Testis (tissue), 3 donors: ENCODE results near the gene CDK6. TPM values are rescaled to one million over a fixed set of nuclear protein-coding genes. Genes with fewer than 3 reads are reported as not detected.

Experiments
- DNase-seq: peaks from one replicate; pipeline ENCODE4 v3.0.0-alpha.2; 2019
- H3K27ac ChIP-seq, 2 donors: fragments of 200-600 bp; sonication (generic); one replicate each; pipeline ENCODE4 v1.5.1; 2019
- H3K27me3 ChIP-seq: fragments of 200-600 bp; sonication (generic); one replicate; pipeline ENCODE4 v1.5.1; 2019
- H3K36me3 ChIP-seq: fragments of 200-600 bp; sonication (generic); one replicate; pipeline ENCODE4 v1.5.1; 2017; ENCODE audit warnings: low read depth; ENCODE audit errors: missing control alignments
- H3K4me1 ChIP-seq: fragments of 200-600 bp; sonication (generic); one replicate; pipeline ENCODE4 v1.5.1; 2019
- H3K4me3 ChIP-seq, 2 donors: fragments of 200-600 bp; sonication (generic); one replicate each; pipeline ENCODE4 v1.5.1; 2017 to 2019
- H3K9me3 ChIP-seq: fragments of 200-600 bp; sonication (generic); one replicate; pipeline ENCODE4 v1.5.1; 2017
- CTCF ChIP-seq, 3 experiments: fragments of 450-650 bp in 2 of 3; fragments of 200-600 bp in 1 of 3; sonication (generic) in 1 of 3; IDR thresholded peaks; one replicate each; pipeline ENCODE4 v1.5.1; 2016 to 2019; ENCODE audit warnings: antibody characterized with exemption in 3 of 3, mild to moderate bottlenecking in 2 of 3, moderate library complexity in 1 of 3
- POLR2A ChIP-seq: fragments of 450-650 bp; IDR thresholded peaks from one replicate; pipeline ENCODE4 v1.6.1; 2017; ENCODE audit warnings: antibody characterized with exemption, mild to moderate bottlenecking, moderate library complexity
- whole genome bisulfite sequencing, 2 donors: methylation state at CpG; one replicate each; pipeline ENCODE4 v1.1.5; 2018; 5-methylcytosine and 5-hydroxymethylcytosine counted together
- intact Hi-C: fragments of 100-400 bp; cut with DNase I; formaldehyde crosslinking; loops from one replicate; pipeline ENCODE4 v1.15.1; 2023; ENCODE audit warnings: low total_unique reads
- polyA plus RNA-seq: library from polyadenylated mRNA; stranded (reverse); fragments of 350-450 nt; fragmentation: Illumina TruSeq; extraction: RNeasy Lipid Tissue Mini Kit (QIAGEN cat#74804); gene quantifications from one replicate; pipeline ENCODE4 v1.2.3, GENCODE V29; 2014; ENCODE audit warnings: low read depth, low replicate concordance; ENCODE audit not compliant: insufficient read depth
- total RNA-seq, 2 donors: library from RNA; depleted of rRNA; stranded (reverse); fragments of >200 nt; gene quantifications; one replicate each; pipeline ENCODE4 v1.2.3, GENCODE V29; 2016

CDK6 gene
- total and polyA plus RNA-seq, 3 donors from 2014 or later: 21.1 to 31.6 (median 22.8) TPM

- intact Hi-C loops: no loop called here
- no peak overlapping the region for H3K27ac ChIP-seq
- TF ChIP-seq CTCF (IDR thresholded peaks at IDR 0.05) (no peak), POLR2A (no peak)
- no peaks in the 10 kb centered on the region for H3K27me3 ChIP-seq
- no peak for DNase-seq
- no peak overlapping the region for H3K4me3 ChIP-seq
- 83 to 88% methylated on average over 2 of the region's 2 CpGs for WGBS, 2 donors
- no peaks in the 10 kb centered on the region for H3K9me3 ChIP-seq
- no peaks in the 10 kb centered on the region for H3K36me3 ChIP-seq
- H3K4me1 ChIP-seq: no peaks in the 10 kb centered on the region
Observed at GRCh38 chr7:92715963-92716362, 120.4 kb downstream of the CDK6 start.

- no peaks in the 10 kb centered on the region for H3K4me1 ChIP-seq
- DNase-seq: no peak
- intact Hi-C loops: no loop called here
- H3K4me3 ChIP-seq: no peak overlapping the region
- WGBS, 2 donors: 48 to 61% methylated on average over 3 of the region's 3 CpGs
- no peak overlapping the region for H3K27ac ChIP-seq
- H3K9me3 ChIP-seq: no peaks in the 10 kb centered on the region
- H3K27me3 ChIP-seq: no peaks in the 10 kb centered on the region
- no peaks in the 10 kb centered on the region for H3K36me3 ChIP-seq
- TF ChIP-seq POLR2A (no peak), CTCF (IDR thresholded peaks at IDR 0.05) (no peak)
Observed at GRCh38 chr7:92714767-92715166, 121.6 kb downstream of the CDK6 start.

- H3K27ac ChIP-seq: no peak overlapping the region
- intact Hi-C loops: no loop called here
Observed at GRCh38 chr7:92714280-92714679, 122.1 kb downstream of the CDK6 start.

GRCh38 chr7:92709912-92710311 is 126.5 kb downstream of the CDK6 start:
- Histone ChIP-seq H3K36me3 (no peaks in the 10 kb centered on the region), H3K9me3 (no peaks in the 10 kb centered on the region), H3K4me3 (no peak overlapping the region), H3K4me1 (no peaks in the 10 kb centered on the region), H3K27me3 (no peaks in the 10 kb centered on the region), H3K27ac (no peak overlapping the region)
- no peak for DNase-seq
- no peak for TF ChIP-seq CTCF (IDR thresholded peaks at IDR 0.05)
- TF ChIP-seq POLR2A: no peak
- WGBS, 2 donors: 95 to 97% methylated on average over 4 of the region's 4 CpGs
- intact Hi-C loops: no loop called here

More at GRCh38 chr7:92714280-92714679, 122.1 kb downstream of the CDK6 start:
- Histone ChIP-seq H3K27me3 (no peaks in the 10 kb centered on the region), H3K9me3 (no peaks in the 10 kb centered on the region), H3K4me1 (no peaks in the 10 kb centered on the region), H3K4me3 (no peak overlapping the region), H3K36me3 (no peaks in the 10 kb centered on the region)
- TF ChIP-seq CTCF (IDR thresholded peaks at IDR 0.05) (no peak), POLR2A (no peak)
- DNase-seq: no peak
- 73 to 82% methylated on average over 3 of the region's 3 CpGs for WGBS, 2 donors

- Histone ChIP-seq H3K36me3 (no peaks in the 10 kb centered on the region), H3K27ac (no peak overlapping the region), H3K4me3 (no peak overlapping the region), H3K27me3 (no peaks in the 10 kb centered on the region), H3K9me3 (no peaks in the 10 kb centered on the region), H3K4me1 (no peaks in the 10 kb centered on the region)
- DNase-seq: no peak
- intact Hi-C loops: no loop called here
- no peak for TF ChIP-seq POLR2A
- no peak for TF ChIP-seq CTCF (IDR thresholded peaks at IDR 0.05)
- 97 to 98% methylated on average over 2 of the region's 2 CpGs for WGBS, 2 donors
Observed at GRCh38 chr7:92709150-92709549, 127.2 kb downstream of the CDK6 start.
